A549 (cell line): ENCODE results near the gene NHLH1. TPM values are rescaled to one million over a fixed set of nuclear protein-coding genes. Genes with fewer than 3 reads are reported as not detected.
A peak's percentile ranks its signal among the peaks of the same experiment; 100 is the strongest.

Experiments used
- ATAC-seq, 2 experiments: fragments of 200-7000 bp in 1 of 2; fragments of >200 bp in 1 of 2; cut with Nextera tagmentation in 1 of 2; cut with Tn5 transposase in 1 of 2; 3 replicates each; pipeline versions ENCODE4 v1.8.0 to v1.9.1; 2018 to 2020; ENCODE audit warnings: mild to moderate bottlenecking in 1 of 2, moderate library complexity in 1 of 2
- CTCF ChIA-PET: fragments of 300-600 bp; sonication (Branson Sonifier 250); formaldehyde crosslinking; extraction: SDS; loops from one replicate; lab custom pipeline; 2021; ENCODE audit warnings: antibody characterized with exemption, inconsistent platforms; lab: Yijun Ruan, JAX
- POLR2A ChIA-PET: fragments of 350-600 bp; formaldehyde crosslinking; extraction: SDS; loops from one replicate; lab custom pipeline; 2021; ENCODE audit warnings: antibody characterized with exemption, inconsistent platforms; lab: Yijun Ruan, JAX
- DNase-seq, 2 experiments: peaks; one replicate each; pipeline versions ENCODE4 v3.0.0 to v3.0.0-alpha.2; 2011 to 2016; ENCODE audit warnings: low read depth in 1 of 2, low spot score in 1 of 2
- FAIRE-seq: peaks from 2 replicates; lab custom pipeline; 2011; peaks lifted over from hg19 to GRCh38; lab: Jason Lieb, UNC
- H3K27ac ChIP-seq, 2 experiments: fragments of >200 bp; sonication (Bioruptor Twin); formaldehyde crosslinking; 3 replicates each; pipeline ENCODE4 v1.5.1; 2016 to 2017
- H3K4me1 ChIP-seq: fragments of >200 bp; sonication (Bioruptor Twin); formaldehyde crosslinking; 3 replicates; pipeline ENCODE4 v1.6.1; 2016
- H3K4me2 ChIP-seq: fragments of >200 bp; sonication (Bioruptor Twin); formaldehyde crosslinking; 3 replicates; pipeline ENCODE4 v1.6.1; 2016
- H3K4me3 ChIP-seq: fragments of >200 bp; sonication (Bioruptor Twin); formaldehyde crosslinking; 3 replicates; pipeline ENCODE4 v1.5.1; 2016
- H3K9me3 ChIP-seq: fragments of >200 bp; sonication (Bioruptor Twin); formaldehyde crosslinking; 3 replicates; pipeline ENCODE4 v1.6.1; 2016
- CBX2 ChIP-seq: fragments of 200-600 bp; sonication (generic); IDR thresholded peaks from 2 replicates; pipeline ENCODE4 v1.6.1; 2016; ENCODE audit warnings: low read depth, mild to moderate bottlenecking, borderline replicate concordance
- CBX8 ChIP-seq: fragments of 200-600 bp; sonication (generic); IDR thresholded peaks from 2 replicates; pipeline ENCODE4 v1.6.1; 2016
- EHF ChIP-seq: fragments of 250-450 bp; sonication (Bioruptor Pico); IDR thresholded peaks from 2 replicates; pipeline ENCODE4 v1.5.0; 2020; ENCODE audit warnings: mild to moderate bottlenecking
- EHMT2 ChIP-seq: fragments of 200-600 bp; sonication (generic); IDR thresholded peaks from 2 replicates; pipeline ENCODE4 v1.6.1; 2016; ENCODE audit warnings: antibody characterized with exemption, low read depth, mild to moderate bottlenecking, moderate library complexity
- ESRRA ChIP-seq: fragments of 150-350 bp; IDR thresholded peaks from 2 replicates; pipeline ENCODE4 v1.6.1; 2014; ENCODE audit warnings: mild to moderate bottlenecking, low read length, borderline replicate concordance
- FOSB ChIP-seq: fragments of 250-450 bp; sonication (Bioruptor Pico); IDR thresholded peaks from 2 replicates; pipeline ENCODE4 v1.5.0; 2020; ENCODE audit warnings: mild to moderate bottlenecking, moderate library complexity
- FOSL2 ChIP-seq, 2 experiments: fragments of 450-650 bp in 1 of 2; fragments of >200 bp in 1 of 2; sonication (Bioruptor Twin) in 1 of 2; formaldehyde crosslinking; IDR thresholded peaks; 2 replicates each; pipeline versions ENCODE4 v1.5.0 to v1.6.1; 2016 to 2020; ENCODE audit warnings: mild to moderate bottlenecking in 1 of 2, moderate library complexity in 1 of 2
- HDAC2 ChIP-seq: fragments of 200-600 bp; sonication (generic); IDR thresholded peaks from 2 replicates; pipeline ENCODE4 v1.6.1; 2016
- HEYL ChIP-seq: fragments of 250-450 bp; sonication (Bioruptor Pico); IDR thresholded peaks from 2 replicates; pipeline ENCODE4 v1.8.0; 2021; ENCODE audit warnings: mild to moderate bottlenecking, moderate library complexity
- JUNB ChIP-seq: fragments of >200 bp; sonication (Bioruptor Twin); formaldehyde crosslinking; IDR thresholded peaks from 2 replicates; pipeline ENCODE4 v1.6.1; 2016
- KDM1A ChIP-seq: fragments of 200-600 bp; sonication (generic); IDR thresholded peaks from 2 replicates; pipeline ENCODE4 v1.6.1; 2016; ENCODE audit warnings: low read depth, mild to moderate bottlenecking
- KDM5A ChIP-seq: fragments of 200-600 bp; sonication (generic); IDR thresholded peaks from 2 replicates; pipeline ENCODE4 v1.6.1; 2016; ENCODE audit warnings: antibody characterized with exemption, mild to moderate bottlenecking
- MAZ ChIP-seq: fragments of 150-350 bp; IDR thresholded peaks from 2 replicates; pipeline ENCODE4 v1.6.1; 2014; ENCODE audit warnings: antibody characterized with exemption, low read depth, low read length, borderline replicate concordance
- PHF8 ChIP-seq: fragments of 200-600 bp; sonication (generic); IDR thresholded peaks from 2 replicates; pipeline ENCODE4 v1.6.1; 2016; ENCODE audit warnings: low read depth, mild to moderate bottlenecking, antibody characterized with exemption, moderate library complexity, borderline replicate concordance
- POLR2AphosphoS2 ChIP-seq: conservative IDR thresholded peaks from 2 replicates; pipeline ENCODE4 v1.6.1; 2012; ENCODE audit warnings: low read length, improper control_type of control experiment, inconsistent platforms
- RARB ChIP-seq: fragments of 250-450 bp; sonication (Bioruptor Pico); IDR thresholded peaks from 2 replicates; pipeline ENCODE4 v1.8.0; 2021; ENCODE audit warnings: mild to moderate bottlenecking, moderate library complexity
- RFX5 ChIP-seq: fragments of 450-650 bp; IDR thresholded peaks from 2 replicates; pipeline ENCODE4 v1.7.1; 2014; ENCODE audit warnings: antibody characterized with exemption, mild to moderate bottlenecking, moderate library complexity
- TFCP2L1 ChIP-seq: fragments of 250-450 bp; sonication (Bioruptor Pico); IDR thresholded peaks from 2 replicates; pipeline ENCODE4 v1.5.0; 2021; ENCODE audit warnings: mild to moderate bottlenecking
- ZC3H11A ChIP-seq: fragments of 450-650 bp; IDR thresholded peaks from 2 replicates; pipeline ENCODE4 v1.6.1; 2014; ENCODE audit warnings: antibody characterized with exemption, mild to moderate bottlenecking
- ZFP36 ChIP-seq: fragments of 450-650 bp; IDR thresholded peaks from 2 replicates; pipeline ENCODE4 v1.6.1; 2014; ENCODE audit warnings: borderline replicate concordance; ENCODE audit not compliant: partially characterized antibody
- ZNF302 ChIP-seq: fragments of 250-450 bp; sonication (Bioruptor Pico); IDR thresholded peaks from 2 replicates; pipeline ENCODE4 v1.9.0; 2021; ENCODE audit warnings: inconsistent platforms, mild to moderate bottlenecking, moderate library complexity
- WGBS: methylation state at CpG from one replicate; pipeline ENCODE4 v1.1.6; 2017; ENCODE audit errors: missing lambda C conversion rate; 5-methylcytosine and 5-hydroxymethylcytosine counted together
- polyA plus RNA-seq, 4 experiments: library from polyadenylated mRNA; depleted of rRNA in 3 of 4; stranded (reverse); fragments of >200 nt; fragmentation: RNase III in 1 of 4; extraction: RNeasy Plus Mini Kit Qiagen cat#74134 plus additional on column Dnase treatment in 1 of 4; gene quantifications; 2 replicates in 3 of 4; 3 replicates in 1 of 4; pipeline ENCODE4 v1.2.3, GENCODE V29; 2011 to 2017
- TF ChIP-seq, protein P1 (sequence below): fragments of >200 bp; sonication (Bioruptor Twin); formaldehyde crosslinking; IDR thresholded peaks from 2 replicates; pipeline ENCODE4 v1.6.1; 2016
- TF ChIP-seq, protein P2 (sequence below): fragments of >200 bp; sonication (Bioruptor Twin); formaldehyde crosslinking; IDR thresholded peaks from 3 replicates; pipeline ENCODE4 v1.6.1; 2016
- TF ChIP-seq, protein P3 (sequence below): IDR thresholded peaks from 2 replicates; pipeline ENCODE4 v1.6.1; 2012; ENCODE audit warnings: low read depth, borderline replicate concordance

NHLH1 gene
- polyA plus RNA-seq, 2 of the 4 experiments (the other 2 are of a cell fraction), result 0.34 to 0.63 TPM

DNA sequence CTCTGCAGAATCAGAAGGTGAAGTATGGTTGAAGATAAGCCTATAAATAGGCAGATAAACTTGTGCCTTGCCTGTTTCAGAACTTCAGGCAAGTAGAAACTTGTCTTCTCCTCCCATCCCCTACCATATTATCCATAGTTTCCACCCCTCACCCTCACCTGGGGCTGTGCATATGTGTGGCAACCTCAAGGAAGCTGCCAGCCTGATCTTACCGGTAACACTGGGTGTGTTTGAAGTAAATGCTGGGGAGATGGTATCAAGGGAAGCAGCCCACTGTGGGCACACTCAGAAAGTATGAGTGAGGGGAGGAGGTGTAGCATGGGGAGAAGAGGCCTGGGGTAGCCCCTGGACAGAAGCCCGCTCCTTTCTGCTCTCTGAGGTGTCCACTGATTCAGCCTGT is 48.0 kb downstream of the NHLH1 start:
- H3K27ac ChIP-seq, result no peak overlapping the region; a peak in 1 of 6 replicates
- ChIA-PET POLR2A (no interaction called here), CTCF (interaction anchor here (1.4 to 2.4 kb wide), 2 partner anchors 9 to 61 kb away, joined by 5 to 13 read pairs; no protein-coding TSS in a partner anchor)
- H3K4me3 ChIP-seq, result no peak overlapping the region
- DNase-seq (no peak), ATAC-seq (no peak), FAIRE-seq (no peak)
- no peak overlapping the region for H3K4me2 ChIP-seq
- H3K4me1 ChIP-seq, result no peaks in the 10 kb centered on the region
- WGBS, result 71% methylated on average over 2 of the region's 2 CpGs
- H3K9me3 ChIP-seq, result no peaks in the 10 kb centered on the region
- TF ChIP-seq KDM1A, result no peak
- no peak for TF ChIP-seq ZFP36
- no peak for TF ChIP-seq JUNB
- TF ChIP-seq RFX5, result no peak
- no peak for TF ChIP-seq EHMT2
- no peak for TF ChIP-seq POLR2AphosphoS2
- TF ChIP-seq ZC3H11A, result no peak
- TF ChIP-seq TFCP2L1 (CRISPR knock-in tag), result no peak
- TF ChIP-seq HEYL, result no peak
- TF ChIP-seq FOSB, result no peak
- TF ChIP-seq, protein P1, sequence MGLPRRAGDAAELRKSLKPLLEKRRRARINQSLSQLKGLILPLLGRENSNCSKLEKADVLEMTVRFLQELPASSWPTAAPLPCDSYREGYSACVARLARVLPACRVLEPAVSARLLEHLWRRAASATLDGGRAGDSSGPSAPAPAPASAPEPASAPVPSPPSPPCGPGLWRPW, result no peak
- no peak for TF ChIP-seq ESRRA
- TF ChIP-seq MAZ, result no peak
- TF ChIP-seq FOSL2 (IDR thresholded peaks at IDR 0.05), result no peak
- TF ChIP-seq FOSL2 (CRISPR knock-in tag; IDR thresholded peaks at IDR 0.05), result no peak
- TF ChIP-seq, protein P2, sequence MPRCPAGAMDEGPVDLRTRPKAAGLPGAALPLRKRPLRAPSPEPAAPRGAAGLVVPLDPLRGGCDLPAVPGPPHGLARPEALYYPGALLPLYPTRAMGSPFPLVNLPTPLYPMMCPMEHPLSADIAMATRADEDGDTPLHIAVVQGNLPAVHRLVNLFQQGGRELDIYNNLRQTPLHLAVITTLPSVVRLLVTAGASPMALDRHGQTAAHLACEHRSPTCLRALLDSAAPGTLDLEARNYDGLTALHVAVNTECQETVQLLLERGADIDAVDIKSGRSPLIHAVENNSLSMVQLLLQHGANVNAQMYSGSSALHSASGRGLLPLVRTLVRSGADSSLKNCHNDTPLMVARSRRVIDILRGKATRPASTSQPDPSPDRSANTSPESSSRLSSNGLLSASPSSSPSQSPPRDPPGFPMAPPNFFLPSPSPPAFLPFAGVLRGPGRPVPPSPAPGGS, result no peak

DNA sequence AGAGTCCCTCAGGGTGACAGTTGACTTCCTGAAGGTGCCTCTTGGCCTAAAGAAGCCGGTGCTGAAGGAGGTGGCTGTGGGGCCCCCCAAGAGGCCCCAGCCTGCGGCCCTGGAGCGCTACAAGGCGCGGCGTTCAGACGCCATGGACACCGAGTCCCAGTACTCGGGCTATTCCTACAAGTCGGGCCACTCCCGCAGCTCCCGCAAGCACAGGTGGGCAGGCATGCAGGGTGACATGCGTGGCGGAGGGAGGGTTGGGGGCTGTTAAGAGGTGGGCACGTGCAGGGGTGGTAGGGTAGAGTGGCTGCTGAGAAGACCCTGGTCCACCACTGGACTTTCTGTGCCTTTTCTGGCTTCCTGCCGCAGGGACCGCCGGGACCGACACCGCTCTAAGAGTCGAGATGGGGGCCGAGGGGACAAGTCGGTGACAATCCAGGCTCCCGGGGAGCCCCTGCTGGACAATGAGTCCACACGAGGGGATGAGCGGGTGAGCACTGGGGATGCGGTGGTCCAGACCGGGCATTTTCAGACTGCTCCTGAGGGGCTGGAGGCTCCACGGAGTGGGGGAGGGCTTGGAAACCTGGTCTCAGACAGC is 48.9 kb downstream of the NHLH1 start:
- ATAC-seq, result peak in 1 of 2 experiments; percentile 12; a peak in 2 of 6 replicates
- POLR2A ChIA-PET, result no interaction called here
- FAIRE-seq, result no peak

More for the DNA sequence above, 48.9 kb downstream of the NHLH1 start:
- CTCF ChIA-PET, result interaction anchor here (0.6 to 2.9 kb wide), 23 partner anchors 7 to 331 kb away, joined by 3 to 13 read pairs (median 4); no protein-coding TSS in a partner anchor
- TF ChIP-seq CBX8 (no peak), HDAC2 (no peak), RFX5 (no peak), PHF8 (no peak), ZNF302 (CRISPR knock-in tag) (no peak), RARB (no peak), TFCP2L1 (CRISPR knock-in tag) (no peak), MAZ (no peak), EHF (CRISPR knock-in tag) (no peak), CBX2 (no peak), KDM5A (no peak)
- TF ChIP-seq, protein P2, result no peak
- TF ChIP-seq, protein P3, sequence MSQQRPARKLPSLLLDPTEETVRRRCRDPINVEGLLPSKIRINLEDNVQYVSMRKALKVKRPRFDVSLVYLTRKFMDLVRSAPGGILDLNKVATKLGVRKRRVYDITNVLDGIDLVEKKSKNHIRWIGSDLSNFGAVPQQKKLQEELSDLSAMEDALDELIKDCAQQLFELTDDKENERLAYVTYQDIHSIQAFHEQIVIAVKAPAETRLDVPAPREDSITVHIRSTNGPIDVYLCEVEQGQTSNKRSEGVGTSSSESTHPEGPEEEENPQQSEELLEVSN, result no peak
- TF ChIP-seq, all 56 proteins: peak for 0
- no peak overlapping the region for H3K27ac ChIP-seq
- H3K4me1 ChIP-seq, result no peaks in the 10 kb centered on the region
- 74% methylated on average over 16 of the region's 29 CpGs for WGBS
- H3K4me3 ChIP-seq, result no peak overlapping the region
- no peak for DNase-seq
- H3K9me3 ChIP-seq, result no peaks in the 10 kb centered on the region
- no peak overlapping the region for H3K4me2 ChIP-seq
